ENCODE results near the gene PSMD2.
A peak's percentile ranks its signal among the peaks of the same experiment; 100 is the strongest.
"Not testable (repeated sequence)": the region's sequence is repeated elsewhere in the genome, so short reads cannot be mapped to it uniquely, and the experiment has no call there.

PSMD2 gene

DNA sequence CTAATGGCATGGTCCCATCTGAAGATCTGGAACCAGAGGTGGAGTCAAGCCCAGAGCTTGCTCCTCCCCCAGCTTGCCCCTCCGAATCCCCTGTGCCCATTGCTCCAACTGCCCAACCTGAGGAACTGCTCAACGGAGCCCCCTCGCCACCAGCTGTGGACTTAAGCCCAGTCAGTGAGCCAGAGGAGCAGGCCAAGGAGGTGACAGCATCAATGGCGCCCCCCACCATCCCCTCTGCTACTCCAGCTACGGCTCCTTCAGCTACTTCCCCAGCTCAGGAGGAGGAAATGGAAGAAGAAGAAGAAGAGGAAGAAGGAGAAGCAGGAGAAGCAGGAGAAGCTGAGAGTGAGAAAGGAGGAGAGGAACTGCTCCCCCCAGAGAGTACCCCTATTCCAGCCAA lies 22.6 kb downstream of the PSMD2 start:
- no peak for DNase-seq

DNA sequence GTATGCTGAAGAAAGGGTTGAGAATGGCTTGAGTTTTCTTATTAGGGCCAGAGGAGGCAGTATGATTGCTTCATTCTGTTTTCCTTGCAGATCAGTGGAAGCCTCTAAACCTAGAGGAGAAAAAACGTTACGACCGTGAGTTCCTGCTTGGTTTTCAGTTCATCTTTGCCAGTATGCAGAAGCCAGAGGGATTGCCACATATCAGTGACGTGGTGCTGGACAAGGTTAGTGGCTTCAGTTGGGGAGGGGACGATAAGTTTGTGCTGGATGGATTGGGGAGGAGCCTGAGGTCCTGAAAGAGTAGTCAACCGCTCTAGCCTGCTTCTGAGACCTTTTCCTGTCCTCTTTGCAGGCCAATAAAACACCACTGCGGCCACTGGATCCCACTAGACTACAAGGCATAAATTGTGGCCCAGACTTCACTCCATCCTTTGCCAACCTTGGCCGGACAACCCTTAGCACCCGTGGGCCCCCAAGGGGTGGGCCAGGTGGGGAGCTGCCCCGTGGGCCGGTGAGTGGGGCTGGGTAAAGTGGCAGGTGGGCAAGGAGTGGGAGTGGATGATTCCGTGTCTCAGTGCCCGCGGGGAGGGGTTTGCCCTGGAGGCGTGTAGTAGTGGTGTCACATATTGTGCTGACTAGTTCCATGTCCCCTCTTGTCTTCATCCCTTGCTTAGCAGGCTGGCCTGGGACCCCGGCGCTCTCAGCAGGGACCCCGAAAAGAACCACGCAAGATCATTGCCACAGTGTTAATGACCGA lies 23.9 kb downstream of the PSMD2 start:
- DNase-seq: no peak

DNA sequence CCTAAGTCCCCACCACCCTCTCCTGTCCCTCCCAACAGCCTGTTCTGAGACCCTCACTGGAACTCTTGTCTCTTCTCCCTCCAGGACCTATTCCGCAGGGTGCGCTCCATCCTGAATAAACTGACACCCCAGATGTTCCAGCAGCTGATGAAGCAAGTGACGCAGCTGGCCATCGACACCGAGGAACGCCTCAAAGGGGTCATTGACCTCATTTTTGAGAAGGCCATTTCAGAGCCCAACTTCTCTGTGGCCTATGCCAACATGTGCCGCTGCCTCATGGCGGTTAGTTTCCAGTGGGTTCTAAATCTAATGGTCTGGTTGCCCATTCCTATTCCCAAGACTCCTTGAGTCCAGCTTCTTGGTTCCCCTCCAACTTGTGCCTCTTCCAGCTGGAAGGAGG lies 24.7 kb downstream of the PSMD2 start:
- no peak for DNase-seq

DNA sequence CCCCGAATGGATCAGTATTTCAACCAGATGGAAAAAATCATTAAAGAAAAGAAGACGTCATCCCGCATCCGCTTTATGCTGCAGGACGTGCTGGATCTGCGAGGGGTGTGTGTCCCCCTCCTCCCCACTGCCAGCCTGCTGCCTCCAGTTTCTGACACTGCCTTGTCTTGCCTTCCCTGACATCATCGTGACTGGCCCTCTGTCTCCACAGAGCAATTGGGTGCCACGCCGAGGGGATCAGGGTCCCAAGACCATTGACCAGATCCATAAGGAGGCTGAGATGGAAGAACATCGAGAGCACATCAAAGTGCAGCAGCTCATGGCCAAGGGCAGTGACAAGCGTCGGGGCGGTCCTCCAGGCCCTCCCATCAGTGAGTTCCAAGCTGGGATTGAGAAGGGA lies 26.2 kb downstream of the PSMD2 start:
- DNase-seq: no peak

DNA sequence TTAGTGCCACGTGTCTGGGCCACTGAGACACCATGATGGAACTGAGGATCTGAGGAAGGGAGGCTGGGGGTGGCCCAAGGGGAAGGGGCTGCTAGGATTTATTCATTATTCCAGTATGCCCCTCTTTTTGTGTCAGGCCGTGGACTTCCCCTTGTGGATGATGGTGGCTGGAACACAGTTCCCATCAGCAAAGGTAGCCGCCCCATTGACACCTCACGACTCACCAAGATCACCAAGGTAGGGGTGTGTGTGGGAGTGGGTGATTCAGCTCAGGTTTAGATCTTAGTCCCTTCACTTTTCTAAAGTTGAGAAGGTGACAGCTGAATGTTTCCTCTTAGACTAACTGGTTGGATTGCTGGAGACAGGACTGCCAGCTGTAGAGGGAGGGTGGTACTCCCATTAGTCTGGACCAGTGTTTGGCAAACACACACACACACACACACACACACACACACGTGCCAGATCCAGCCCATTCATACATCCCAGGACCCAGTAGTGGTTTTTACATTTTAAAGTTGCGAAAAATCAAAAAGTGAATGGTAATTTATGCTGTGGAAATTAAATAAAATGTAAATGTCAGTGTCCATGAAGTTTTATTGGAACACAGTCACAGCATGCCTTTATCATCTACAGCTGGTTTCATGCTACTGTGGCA lies 26.8 kb downstream of the PSMD2 start:
- DNase-seq: no peak

DNA sequence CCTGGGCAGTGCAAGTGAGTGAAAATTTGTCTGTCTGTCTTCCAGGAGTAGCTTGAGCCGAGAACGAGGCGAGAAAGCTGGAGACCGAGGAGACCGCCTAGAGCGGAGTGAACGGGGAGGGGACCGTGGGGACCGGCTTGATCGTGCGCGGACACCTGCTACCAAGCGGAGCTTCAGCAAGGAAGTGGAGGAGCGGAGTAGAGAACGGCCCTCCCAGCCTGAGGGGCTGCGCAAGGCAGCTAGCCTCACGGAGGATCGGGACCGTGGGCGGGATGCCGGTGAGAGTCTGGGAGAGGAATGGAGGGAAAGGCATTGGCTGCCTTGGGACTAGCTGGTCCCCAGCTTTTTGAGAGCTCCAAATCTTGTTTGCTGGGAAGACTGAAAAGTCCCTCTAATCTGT lies 28.1 kb downstream of the PSMD2 start:
- no peak for DNase-seq

DNA sequence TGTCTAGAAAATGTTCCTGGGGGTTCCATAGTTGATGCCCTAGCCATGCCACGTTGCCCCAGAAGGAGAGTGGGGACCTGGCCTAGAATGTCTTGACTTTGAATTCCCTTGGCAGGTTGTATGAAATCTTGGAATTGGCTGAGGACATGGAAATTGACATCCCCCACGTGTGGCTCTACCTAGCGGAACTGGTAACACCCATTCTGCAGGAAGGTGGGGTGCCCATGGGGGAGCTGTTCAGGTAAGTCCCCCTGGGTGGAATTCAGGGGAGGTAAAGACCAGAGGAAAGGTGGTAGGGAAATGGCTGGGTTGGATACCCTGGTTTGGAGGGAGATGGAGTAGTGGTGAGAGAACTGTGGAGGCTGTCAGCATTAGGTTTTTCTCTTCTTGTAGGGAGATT lies 29.5 kb downstream of the PSMD2 start:
- no peak for DNase-seq

DNA sequence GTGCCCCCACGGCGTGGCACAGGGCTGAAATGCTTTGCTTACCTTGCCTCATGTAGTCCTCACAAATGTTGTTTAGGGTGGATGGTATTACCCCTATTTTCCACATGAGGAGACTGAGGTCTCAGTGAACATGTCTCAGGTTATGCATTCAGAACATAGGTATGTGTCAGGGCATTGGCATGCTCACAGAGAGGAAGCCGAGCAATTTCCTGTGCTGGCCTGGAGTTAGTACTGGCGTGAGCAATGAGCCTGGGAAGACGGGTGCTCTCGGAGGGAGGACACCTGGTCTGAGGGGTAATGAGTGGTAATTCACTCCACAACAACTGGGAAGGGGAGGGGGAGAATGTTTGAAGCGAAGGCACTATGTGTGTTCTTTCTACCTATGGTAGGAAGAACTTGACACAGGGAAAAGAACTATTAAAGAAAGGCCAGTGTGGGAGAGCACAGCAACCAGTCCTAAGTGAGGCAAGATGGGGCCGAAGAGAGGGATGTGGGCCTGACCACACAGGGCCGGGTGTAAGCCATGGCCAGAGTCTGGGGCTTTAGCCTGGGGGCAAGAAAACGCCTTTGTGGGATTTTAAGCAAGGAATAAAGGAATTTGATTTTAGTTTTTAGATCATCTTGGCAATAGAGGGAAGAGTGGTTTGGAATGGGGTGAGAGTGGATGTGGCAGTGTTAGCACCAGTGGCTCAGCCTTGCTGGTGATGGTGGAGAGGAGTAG lies 33.5 kb downstream of the PSMD2 start:
- DNase-seq: no peak

DNA sequence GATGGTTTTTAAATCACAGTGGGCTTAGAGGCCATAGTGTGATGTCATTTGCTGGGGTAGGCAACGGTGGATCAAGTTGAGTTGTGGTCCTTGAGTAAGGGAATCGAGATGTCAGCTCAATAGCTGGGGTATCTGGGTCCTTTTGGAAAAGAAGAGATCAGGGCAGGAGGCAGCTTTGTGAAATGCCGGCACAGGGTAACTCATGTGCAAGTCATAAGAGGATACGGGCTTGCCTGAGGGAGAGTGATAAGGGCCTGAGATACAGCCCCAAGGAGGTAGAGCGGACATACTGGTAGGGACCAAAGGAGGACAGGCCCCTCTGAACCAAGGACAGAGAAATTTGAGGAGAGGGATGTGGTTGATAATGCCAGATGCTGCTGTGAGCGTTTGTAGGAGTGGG lies 34.1 kb downstream of the PSMD2 start:
- DNase-seq: no peak

DNA sequence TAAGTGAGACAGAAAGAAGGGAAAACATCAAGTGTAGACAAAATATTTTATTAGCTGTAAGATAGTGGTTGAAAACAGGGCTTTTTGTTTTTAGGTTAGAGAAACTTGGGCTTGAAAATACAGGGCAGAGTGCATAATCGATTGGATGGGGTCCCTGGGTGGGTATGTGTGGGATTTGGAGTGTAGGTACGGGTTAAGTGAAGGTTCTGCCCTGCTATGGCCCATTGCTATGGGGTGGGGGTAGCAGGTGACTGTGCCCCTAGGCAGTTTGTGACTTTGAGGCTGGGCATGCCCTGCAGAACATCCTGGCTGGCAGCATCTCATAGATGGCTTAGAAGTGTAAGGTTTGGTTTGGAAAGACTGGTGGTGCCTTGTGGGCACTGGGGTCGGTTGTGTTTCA lies 34.7 kb downstream of the PSMD2 start:
- DNase-seq: no peak

DNA sequence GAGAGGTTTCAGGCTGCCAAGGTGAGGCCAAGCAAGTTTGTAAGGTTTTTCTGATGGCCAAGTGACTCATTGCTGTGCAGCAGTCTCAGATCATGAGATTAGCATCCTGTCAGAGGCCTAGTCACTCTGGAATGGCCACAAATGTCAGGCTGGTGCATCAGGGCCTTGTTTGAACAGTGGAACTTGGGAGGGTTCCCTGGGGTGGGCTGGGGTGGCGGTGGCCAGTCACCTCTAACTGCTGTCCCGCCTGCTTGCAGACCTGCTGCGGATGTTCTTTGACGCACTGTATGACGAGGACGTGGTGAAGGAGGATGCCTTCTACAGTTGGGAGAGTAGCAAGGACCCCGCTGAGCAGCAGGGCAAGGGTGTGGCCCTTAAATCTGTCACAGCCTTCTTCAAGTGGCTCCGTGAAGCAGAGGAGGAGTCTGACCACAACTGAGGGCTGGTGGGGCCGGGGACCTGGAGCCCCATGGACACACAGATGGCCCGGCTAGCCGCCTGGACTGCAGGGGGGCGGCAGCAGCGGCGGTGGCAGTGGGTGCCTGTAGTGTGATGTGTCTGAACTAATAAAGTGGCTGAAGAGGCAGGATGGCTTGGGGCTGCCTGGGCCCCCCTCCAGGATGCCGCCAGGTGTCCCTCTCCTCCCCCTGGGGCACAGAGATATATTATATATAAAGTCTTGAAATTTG lies 35.6 kb downstream of the PSMD2 start:
- peak; percentile 77 for DNase-seq

DNA sequence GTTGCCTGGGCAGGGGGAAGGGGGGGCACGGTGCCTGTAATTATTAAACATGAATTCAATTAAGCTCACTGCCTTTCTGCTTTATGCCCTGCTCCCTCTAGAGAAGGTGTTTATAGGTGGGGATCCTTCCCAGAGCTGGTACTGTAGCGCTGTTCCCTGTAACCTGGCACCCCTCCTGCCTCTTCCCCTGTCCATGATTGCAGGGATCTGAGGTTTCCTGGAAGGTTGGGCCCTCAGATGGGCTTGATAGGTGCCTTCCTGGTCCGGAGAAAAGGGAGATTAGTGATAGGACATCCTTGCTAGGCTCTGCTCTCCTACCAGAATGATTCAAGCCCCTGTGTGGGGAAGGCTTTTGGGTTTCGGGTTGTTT lies 36.2 kb downstream of the PSMD2 start:
- DNase-seq: no peak

DNA sequence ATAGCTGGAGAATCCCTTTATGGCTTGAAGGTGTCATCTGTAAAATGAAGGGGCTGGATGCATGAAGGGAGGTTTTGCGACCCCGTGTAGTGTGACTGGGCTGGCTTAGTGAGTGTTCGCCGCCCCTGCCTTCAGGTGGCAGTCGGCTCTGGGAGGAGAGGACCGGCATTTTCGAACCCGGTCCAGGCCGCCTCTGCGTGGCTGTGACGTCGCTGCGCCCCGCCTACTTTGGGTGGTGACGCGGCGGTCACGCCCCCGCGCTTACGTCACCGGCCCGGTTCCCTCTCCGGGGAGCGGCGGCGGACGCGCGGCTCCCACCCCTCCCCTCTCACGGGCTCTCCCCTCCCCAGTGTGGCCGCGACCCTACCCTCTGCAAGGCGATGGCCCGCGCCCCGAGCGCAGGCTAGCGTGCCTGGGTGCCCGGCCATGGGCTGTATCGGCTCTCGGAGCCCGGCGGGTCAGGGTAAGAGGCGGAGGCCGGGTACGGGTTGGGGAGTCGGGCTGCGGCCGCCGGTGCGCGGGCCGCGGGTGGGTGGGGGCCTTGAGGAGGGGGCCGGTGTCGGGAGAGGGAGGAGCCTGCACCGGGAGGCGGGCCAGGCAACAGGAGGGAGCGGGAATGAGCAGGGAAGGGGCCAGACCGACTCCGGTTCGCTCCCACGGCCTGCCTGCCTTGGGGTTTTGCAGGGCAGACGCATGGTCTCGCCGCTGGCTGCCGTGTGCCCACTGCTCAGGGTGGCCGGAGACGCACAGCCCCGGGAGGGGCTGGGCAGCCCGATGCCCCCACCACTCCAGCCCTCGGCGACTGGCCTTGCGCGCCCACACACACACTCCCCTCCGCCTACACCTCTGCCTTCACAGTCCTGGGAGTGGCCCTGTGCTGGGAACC lies 36.9 kb downstream of the PSMD2 start:
- DNase-seq: peak; percentile 99

DNA sequence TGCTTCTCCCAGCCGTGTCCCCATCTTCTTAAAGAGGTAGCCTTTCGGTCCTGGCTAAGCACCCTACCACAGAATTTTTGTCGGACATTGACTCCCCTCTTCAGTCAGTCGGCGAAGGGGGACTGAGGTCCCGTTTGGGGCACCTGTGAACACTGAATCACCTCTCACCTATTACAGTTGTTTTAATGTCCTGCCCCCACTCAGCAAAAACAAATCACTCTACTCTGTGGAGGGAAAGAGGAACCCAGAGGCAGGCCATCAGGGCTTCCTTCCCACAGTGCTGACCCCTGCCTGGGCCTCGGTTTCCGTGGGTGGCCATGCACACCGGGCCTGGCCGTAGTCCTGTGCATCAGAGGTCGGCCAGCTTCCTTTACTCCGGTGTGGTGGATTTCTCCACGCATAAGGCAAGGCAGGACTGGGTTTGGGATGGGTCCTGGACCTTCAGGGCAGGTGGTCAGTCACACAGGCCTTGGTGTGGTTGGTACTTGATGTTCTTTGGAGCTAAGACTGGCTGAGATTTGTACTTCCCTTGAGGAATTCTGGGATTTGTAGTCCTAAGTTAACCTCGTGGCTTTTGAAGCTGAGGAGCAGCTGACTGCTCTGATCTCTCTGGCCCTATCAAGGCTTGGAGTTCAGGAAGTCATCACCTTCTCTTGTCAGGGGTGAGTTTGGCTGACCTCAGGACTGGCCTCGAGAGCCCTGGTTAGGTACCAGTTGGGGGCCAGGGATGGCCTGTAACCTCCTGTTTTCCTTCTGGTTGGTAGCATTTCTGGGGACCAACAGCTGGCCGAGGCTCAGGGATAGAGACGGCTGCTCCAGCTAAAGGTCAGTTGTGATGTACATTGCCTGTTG lies 37.7 kb downstream of the PSMD2 start:
- DNase-seq: no peak

DNA sequence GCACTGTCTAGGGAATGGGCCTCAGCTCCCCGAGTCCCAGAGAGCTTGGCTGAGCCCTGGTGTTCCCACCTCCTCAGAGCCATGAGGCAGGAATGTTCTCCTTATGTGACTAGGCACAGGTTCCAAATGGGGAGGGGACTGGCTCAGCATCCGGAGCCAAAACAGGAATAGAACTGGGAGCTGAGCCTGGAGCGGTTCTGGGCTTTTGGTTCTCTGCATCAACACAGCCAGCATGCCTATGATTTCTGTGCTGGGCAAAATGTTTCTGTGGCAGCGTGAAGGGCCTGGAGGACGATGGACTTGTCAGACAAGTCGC lies 38.3 kb downstream of the PSMD2 start, which contains the start of gene FAM131A:
Gene FAM131A, plus strand, starts transcription at position 202 of the 316 bp plus-strand sequence. Its CDS starts 31 bp downstream, at position 233.
- DNase-seq: no peak

DNA sequence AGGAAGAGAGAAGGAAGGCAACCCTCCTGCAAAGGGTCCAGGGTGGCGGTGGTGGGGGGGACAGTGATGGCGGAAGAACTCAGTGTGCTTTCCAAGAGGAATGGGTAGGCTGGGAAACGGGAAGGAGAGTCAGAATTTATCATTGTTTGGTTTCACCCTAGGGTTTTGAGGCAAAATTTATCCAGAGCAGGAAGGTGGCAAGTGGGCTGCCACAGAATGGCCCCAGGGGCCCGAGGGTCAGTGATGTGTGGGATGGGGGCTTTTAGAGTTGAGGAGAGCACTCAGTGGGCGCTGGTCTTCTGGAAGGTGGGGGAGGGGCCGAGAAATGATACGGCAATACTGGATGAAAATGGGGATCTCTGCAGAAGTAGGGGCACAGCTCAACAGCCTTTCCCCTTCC lies 38.9 kb downstream of the PSMD2 start:
- DNase-seq: no peak

DNA sequence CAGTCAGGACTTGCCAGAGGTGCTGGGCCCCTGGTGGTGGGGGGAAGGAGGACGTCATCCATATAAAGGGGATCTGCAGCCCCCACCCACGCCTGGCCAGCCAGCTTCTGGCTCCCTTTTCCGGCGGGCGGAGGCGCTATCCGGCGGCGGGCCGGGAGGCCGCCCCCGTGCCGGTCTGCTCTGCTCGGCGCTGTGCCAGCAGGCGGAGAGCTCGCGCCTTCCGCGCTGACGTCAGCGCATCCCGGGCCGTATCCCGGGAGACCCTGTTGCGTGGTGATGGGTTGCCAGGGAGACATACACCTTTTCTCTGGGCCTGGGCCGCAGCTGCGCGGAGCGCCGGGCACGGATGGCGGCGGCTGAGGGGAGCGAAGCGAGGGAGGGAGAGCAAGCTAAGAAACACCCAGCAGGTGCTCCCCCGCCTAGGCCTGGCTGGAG lies 39.5 kb downstream of the PSMD2 start:
- no peak for DNase-seq

DNA sequence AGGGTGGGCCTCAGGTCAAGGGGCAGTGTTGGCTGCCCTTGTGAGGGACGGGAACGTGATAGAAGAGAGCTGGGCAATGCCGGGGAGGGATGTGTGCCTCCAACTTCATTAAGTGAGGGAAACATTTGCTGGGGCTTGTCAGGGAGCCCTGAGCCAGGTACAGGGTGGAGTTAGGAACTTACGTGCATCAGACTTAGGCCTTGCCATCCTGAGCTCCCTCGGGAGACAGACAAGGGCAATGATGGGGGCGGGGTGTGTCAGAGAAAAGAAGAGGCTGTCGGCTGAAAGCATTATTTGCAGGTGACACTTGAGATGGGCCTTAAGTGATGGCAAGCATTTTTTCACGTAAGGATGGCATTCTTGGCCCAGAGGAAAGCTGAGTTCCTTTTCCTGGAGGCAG lies 40.0 kb downstream of the PSMD2 start:
- DNase-seq: no peak

DNA sequence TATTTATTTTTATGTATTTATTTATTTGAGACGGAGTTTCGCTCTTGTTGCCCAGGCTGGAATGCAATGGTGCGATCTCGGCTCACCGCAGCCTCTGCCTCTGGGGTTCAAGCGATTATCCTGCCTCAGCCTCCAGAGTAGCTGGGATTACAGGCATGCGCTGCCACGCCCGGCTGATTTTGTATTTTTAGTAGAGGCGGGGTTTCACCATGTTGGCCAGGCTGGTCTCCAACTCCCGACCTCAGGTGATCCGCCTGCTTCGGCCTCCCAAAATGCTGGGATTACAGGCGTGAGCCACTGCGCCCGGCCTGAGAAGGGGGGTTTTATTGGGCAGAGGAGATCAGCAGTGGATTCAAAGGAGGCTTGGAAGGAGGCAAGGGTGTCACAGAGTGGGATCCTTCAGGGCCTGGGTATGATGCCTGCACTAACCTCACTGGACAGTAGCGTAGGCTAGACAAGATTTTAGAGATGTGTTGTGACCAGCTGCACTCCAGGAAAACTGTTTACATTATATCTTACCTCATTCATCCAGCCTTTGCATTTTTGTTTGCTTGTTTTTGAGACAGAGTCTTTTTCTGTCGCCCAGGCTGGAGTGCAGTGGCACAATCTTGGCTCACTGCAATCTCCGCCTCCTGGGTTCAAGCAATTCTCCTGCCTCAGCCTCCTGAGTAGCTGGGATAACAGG lies 40.6 kb downstream of the PSMD2 start:
- not testable (repeated sequence) for DNase-seq

DNA sequence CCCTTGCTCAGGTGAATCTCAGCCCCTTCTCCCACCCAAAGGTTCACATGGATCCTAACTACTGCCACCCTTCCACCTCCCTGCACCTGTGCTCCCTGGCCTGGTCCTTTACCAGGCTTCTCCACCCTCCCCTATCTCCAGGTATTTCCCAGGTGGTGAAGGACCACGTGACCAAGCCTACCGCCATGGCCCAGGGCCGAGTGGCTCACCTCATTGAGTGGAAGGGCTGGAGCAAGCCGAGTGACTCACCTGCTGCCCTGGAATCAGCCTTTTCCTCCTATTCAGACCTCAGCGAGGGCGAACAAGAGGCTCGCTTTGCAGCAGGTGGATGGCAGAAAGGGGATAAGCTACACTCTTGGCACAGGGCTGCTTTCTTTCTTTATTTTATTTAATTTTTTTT lies 42.9 kb downstream of the PSMD2 start:
- no peak for DNase-seq

All from activated CD8-positive, alpha-beta memory T cell treated with anti-CD3 and anti-CD28 coated beads, Interleukin-2, amount 50 U/mL, for 48 hours (primary cell).